ENCODE measurements around the gene LTF.

LTF gene

GRCh38 chr3:46467562-46467961, 2.9 kb upstream of the LTF start:
- DNase-seq, result no peak

GRCh38 chr3:46466871-46467403, 2.2 kb upstream of the LTF start:
- DNase-seq, result no peak

GRCh38 chr3:46466273-46466672, 1.6 kb upstream of the LTF start:
- no peak for DNase-seq

- no peak for DNase-seq
Measured at GRCh38 chr3:46465196-46465520, 453 bp upstream of the LTF start.

- no peak for DNase-seq
Measured at GRCh38 chr3:46463868-46464241, 850 bp downstream of the LTF start.

GRCh38 chr3:46463120-46463867, 1.4 kb downstream of the LTF start:
- DNase-seq, result no peak

GRCh38 chr3:46462511-46462910, 2.2 kb downstream of the LTF start:
- DNase-seq, result no peak

- no peak for DNase-seq
Measured at GRCh38 chr3:46462111-46462510, 2.6 kb downstream of the LTF start.

GRCh38 chr3:46460051-46460450, 4.7 kb downstream of the LTF start:
- DNase-seq, result no peak

GRCh38 chr3:46456118-46456517, 8.6 kb downstream of the LTF start:
- DNase-seq, result no peak

- no peak for DNase-seq
Measured at GRCh38 chr3:46455231-46456115, 9.2 kb downstream of the LTF start.

- DNase-seq, result no peak
Measured at GRCh38 chr3:46454606-46455005, 10.1 kb downstream of the LTF start.

GRCh38 chr3:46454209-46454595, 10.5 kb downstream of the LTF start:
- no peak for DNase-seq

- no peak for DNase-seq
Measured at GRCh38 chr3:46453526-46454208, 11.0 kb downstream of the LTF start.

GRCh38 chr3:46449755-46450552, 14.8 kb downstream of the LTF start:
- no peak for DNase-seq

- no peak for DNase-seq
Measured at GRCh38 chr3:46448721-46449120, 16.0 kb downstream of the LTF start.

- DNase-seq, result no peak
Measured at GRCh38 chr3:46447228-46447985, 17.3 kb downstream of the LTF start.

GRCh38 chr3:46442576-46443530, 21.9 kb downstream of the LTF start:
- peak; percentile 34 for DNase-seq

- DNase-seq, result no peak
Measured at GRCh38 chr3:46440531-46441294, 24.0 kb downstream of the LTF start.

GRCh38 chr3:46438831-46439230, 25.9 kb downstream of the LTF start:
- DNase-seq, result no peak

Measured in NCI-H510A treated with DMSO at 0.1 percent for 48 hours (cell line).